SK-N-SH treated with all-trans-retinoic acid at 6 μM for 48 hours (cell line): ENCODE results near the gene TMEM139.

Source experiments
- ATAC-seq: fragments of 200-7000 bp; cut with Tn5 transposase; 3 replicates; pipeline ENCODE4 v1.9.1; 2020; ENCODE audit warnings: mild to moderate bottlenecking, moderate library complexity
- ARNTL ChIP-seq: fragments of 450-650 bp; formaldehyde crosslinking; IDR thresholded peaks from 2 replicates; pipeline ENCODE4 v1.5.0; 2020; ENCODE audit warnings: low read depth, mild to moderate bottlenecking, moderate library complexity, borderline replicate concordance
- BACH2 ChIP-seq: fragments of 250-450 bp; sonication (Bioruptor Pico); IDR thresholded peaks from 2 replicates; pipeline ENCODE4 v1.9.0; 2021; ENCODE audit warnings: mild to moderate bottlenecking, borderline replicate concordance
- CREB5 ChIP-seq: fragments of 250-450 bp; sonication (Bioruptor Pico); IDR thresholded peaks from 2 replicates; pipeline ENCODE4 v1.5.1; 2020; ENCODE audit warnings: low read depth, mild to moderate bottlenecking, moderate library complexity
- CSDC2 ChIP-seq: fragments of 250-450 bp; sonication (Bioruptor Pico); IDR thresholded peaks from 2 replicates; pipeline ENCODE4 v1.5.0; 2020; ENCODE audit warnings: mild to moderate bottlenecking, moderate library complexity
- CSRNP3 ChIP-seq: fragments of 250-450 bp; sonication (Bioruptor Pico); IDR thresholded peaks from 2 replicates; pipeline ENCODE4 v1.5.1; 2021; ENCODE audit warnings: mild to moderate bottlenecking, moderate library complexity
- ESRRG ChIP-seq: fragments of 250-450 bp; sonication (Bioruptor Pico); IDR thresholded peaks from 2 replicates; pipeline ENCODE4 v1.6.1; 2021; ENCODE audit warnings: mild to moderate bottlenecking
- GLIS3 ChIP-seq: fragments of 250-450 bp; sonication (Bioruptor Pico); IDR thresholded peaks from 2 replicates; pipeline ENCODE4 v1.5.0; 2020; ENCODE audit warnings: mild to moderate bottlenecking, moderate library complexity
- OSR1 ChIP-seq: fragments of 250-450 bp; sonication (Bioruptor Pico); IDR thresholded peaks from 2 replicates; pipeline ENCODE4 v1.8.0; 2022; ENCODE audit warnings: moderate library complexity, mild to moderate bottlenecking, inconsistent platforms
- PATZ1 ChIP-seq: fragments of 250-450 bp; sonication (Bioruptor Pico); IDR thresholded peaks from 2 replicates; pipeline ENCODE4 v1.8.0; 2020; ENCODE audit warnings: mild to moderate bottlenecking, moderate library complexity, borderline replicate concordance
- POU6F1 ChIP-seq: fragments of 250-450 bp; sonication (Bioruptor Pico); IDR thresholded peaks from 2 replicates; pipeline ENCODE4 v1.8.0; 2021; ENCODE audit warnings: low read depth, mild to moderate bottlenecking, moderate library complexity, borderline replicate concordance
- PPARA ChIP-seq: fragments of 250-450 bp; sonication (Bioruptor Pico); IDR thresholded peaks from 2 replicates; pipeline ENCODE4 v1.5.0; 2020; ENCODE audit warnings: mild to moderate bottlenecking, borderline replicate concordance
- TCF4 ChIP-seq: fragments of 250-450 bp; sonication (Bioruptor Pico); IDR thresholded peaks from 2 replicates; pipeline ENCODE4 v1.8.0; 2021; ENCODE audit warnings: mild to moderate bottlenecking, moderate library complexity, borderline replicate concordance
- TSHZ2 ChIP-seq: fragments of 250-450 bp; sonication (Bioruptor Pico); IDR thresholded peaks from 2 replicates; pipeline ENCODE4 v1.5.0; 2020; ENCODE audit warnings: mild to moderate bottlenecking, moderate library complexity
- ZC3H10 ChIP-seq: fragments of 250-450 bp; sonication (Bioruptor Pico); IDR thresholded peaks from 2 replicates; pipeline ENCODE4 v1.5.1; 2021; ENCODE audit warnings: mild to moderate bottlenecking, moderate library complexity
- ZFP3 ChIP-seq: fragments of 250-450 bp; sonication (Bioruptor Pico); IDR thresholded peaks from 2 replicates; pipeline ENCODE4 v1.5.0; 2020; ENCODE audit warnings: mild to moderate bottlenecking, moderate library complexity
- ZFP30 ChIP-seq: fragments of 450-650 bp; formaldehyde crosslinking; IDR thresholded peaks from 2 replicates; pipeline ENCODE4 v1.5.0; 2022; ENCODE audit warnings: mild to moderate bottlenecking, moderate library complexity
- ZNF565 ChIP-seq: fragments of 450-650 bp; formaldehyde crosslinking; conservative IDR thresholded peaks from 2 replicates; pipeline ENCODE4 v1.5.0; 2020; ENCODE audit warnings: low read depth, mild to moderate bottlenecking, moderate library complexity
- ZNF70 ChIP-seq: fragments of 450-650 bp; formaldehyde crosslinking; IDR thresholded peaks from 2 replicates; pipeline ENCODE4 v1.5.0; 2020; ENCODE audit warnings: mild to moderate bottlenecking, moderate library complexity
- ZNF8 ChIP-seq: fragments of 450-650 bp; formaldehyde crosslinking; IDR thresholded peaks from 2 replicates; pipeline ENCODE4 v1.5.0; 2020; ENCODE audit warnings: mild to moderate bottlenecking, moderate library complexity

The TMEM139 gene

GRCh38 chr7:143320620-143321019, 35.9 kb downstream of the TMEM139 start:
- no peak for TF ChIP-seq CSDC2 (CRISPR knock-in tag)
- TF ChIP-seq PPARA (CRISPR knock-in tag): no peak
- TF ChIP-seq PATZ1 (CRISPR knock-in tag): no peak
- TF ChIP-seq ZNF565 (CRISPR knock-in tag): no peak
- no peak for TF ChIP-seq ARNTL (CRISPR knock-in tag)
- no peak for TF ChIP-seq ZC3H10 (CRISPR knock-in tag)
- no peak for TF ChIP-seq ZFP3 (CRISPR knock-in tag)
- TF ChIP-seq CSRNP3 (CRISPR knock-in tag): no peak
- no peak for TF ChIP-seq ESRRG (CRISPR knock-in tag)
- no peak for TF ChIP-seq BACH2
- no peak for TF ChIP-seq OSR1 (CRISPR knock-in tag)
- TF ChIP-seq ZFP30 (CRISPR knock-in tag): no peak
- no peak for ATAC-seq

GRCh38 chr7:143321242-143321641, 36.5 kb downstream of the TMEM139 start:
- TF ChIP-seq ARNTL (CRISPR knock-in tag) (no peak), PATZ1 (CRISPR knock-in tag) (no peak), TSHZ2 (CRISPR knock-in tag) (no peak), ZNF8 (CRISPR knock-in tag) (no peak), OSR1 (CRISPR knock-in tag) (no peak), GLIS3 (CRISPR knock-in tag) (no peak), PPARA (CRISPR knock-in tag) (no peak), TCF4 (CRISPR knock-in tag) (no peak), ZNF70 (CRISPR knock-in tag) (no peak), ZFP30 (CRISPR knock-in tag) (no peak), ESRRG (CRISPR knock-in tag) (no peak), CSDC2 (CRISPR knock-in tag) (no peak), CREB5 (CRISPR knock-in tag) (no peak), ZC3H10 (CRISPR knock-in tag) (no peak), ZFP3 (CRISPR knock-in tag) (no peak), POU6F1 (CRISPR knock-in tag) (no peak), CSRNP3 (CRISPR knock-in tag) (no peak)
- TF ChIP-seq, all 23 proteins: peak for 0
- no peak for ATAC-seq
